Ishikawa (cell line): ENCODE measurements around the gene PLPPR5.

Experiments used
- CEBPB ChIP-seq: IDR thresholded peaks from 2 replicates; pipeline ENCODE4 v1.6.1; 2012
- CREB1 ChIP-seq: IDR thresholded peaks from 2 replicates; pipeline ENCODE4 v1.6.1; 2012; ENCODE audit warnings: low read depth
- EGR1 ChIP-seq: IDR thresholded peaks from 2 replicates; pipeline ENCODE4 v1.6.1; 2012
- EP300 ChIP-seq: IDR thresholded peaks from 2 replicates; pipeline ENCODE4 v1.6.1; 2012; ENCODE audit warnings: borderline replicate concordance
- FOXM1 ChIP-seq: IDR thresholded peaks from 2 replicates; pipeline ENCODE4 v1.6.1; 2012; ENCODE audit warnings: low read depth, borderline replicate concordance
- NFIC ChIP-seq: IDR thresholded peaks from 2 replicates; pipeline ENCODE4 v1.6.1; 2012
- RAD21 ChIP-seq: IDR thresholded peaks from 2 replicates; pipeline ENCODE4 v1.6.1; 2012; ENCODE audit warnings: low read depth
- TAF1 ChIP-seq: IDR thresholded peaks from 2 replicates; pipeline ENCODE4 v1.6.1; 2012; ENCODE audit warnings: low read depth, mild to moderate bottlenecking
- TCF12 ChIP-seq: IDR thresholded peaks from 2 replicates; pipeline ENCODE4 v1.6.1; 2012; ENCODE audit warnings: low read depth
- TEAD4 ChIP-seq: IDR thresholded peaks from 2 replicates; pipeline ENCODE4 v1.6.1; 2012
- YY1 ChIP-seq: IDR thresholded peaks from 2 replicates; pipeline ENCODE4 v1.6.1; 2012; ENCODE audit warnings: low read depth
- ZBTB7A ChIP-seq: IDR thresholded peaks from 2 replicates; pipeline ENCODE4 v1.6.1; 2012; ENCODE audit warnings: low read depth
- TF ChIP-seq, protein P1 (sequence below): IDR thresholded peaks from 2 replicates; pipeline ENCODE4 v1.6.1; 2012; ENCODE audit warnings: low read depth, mild to moderate bottlenecking
- TF ChIP-seq, protein P2 (sequence below): IDR thresholded peaks from 2 replicates; pipeline ENCODE4 v1.6.1; 2012
- TF ChIP-seq, protein P3 (sequence below): IDR thresholded peaks from 2 replicates; pipeline ENCODE4 v1.6.1; 2012

Gene PLPPR5

DNA sequence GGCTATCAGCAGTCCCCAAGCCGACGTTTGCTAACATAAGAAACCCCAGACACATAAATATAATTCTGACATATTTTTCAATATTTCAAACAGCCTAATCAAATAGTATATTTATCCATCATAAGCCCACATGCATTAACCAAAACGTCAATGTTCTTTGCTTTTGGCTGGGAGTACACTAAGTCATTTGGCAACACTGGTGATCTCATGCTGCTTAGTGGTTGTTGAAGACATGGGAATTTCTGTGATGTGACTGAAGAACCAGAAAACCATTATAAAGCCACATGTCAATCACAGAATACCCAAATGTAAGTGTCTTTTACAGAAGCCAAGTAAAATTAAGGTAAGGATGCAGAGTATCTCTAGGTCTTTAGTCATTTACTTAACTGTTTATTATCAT is 57.6 kb downstream of the PLPPR5 start:
- TF ChIP-seq TAF1 (no peak), CEBPB (no peak), ZBTB7A (no peak), FOXM1 (no peak), TEAD4 (no peak), EP300 (no peak), RAD21 (no peak), NFIC (no peak), CREB1 (no peak), YY1 (no peak), EGR1 (no peak), TCF12 (no peak)
- TF ChIP-seq, protein P1, sequence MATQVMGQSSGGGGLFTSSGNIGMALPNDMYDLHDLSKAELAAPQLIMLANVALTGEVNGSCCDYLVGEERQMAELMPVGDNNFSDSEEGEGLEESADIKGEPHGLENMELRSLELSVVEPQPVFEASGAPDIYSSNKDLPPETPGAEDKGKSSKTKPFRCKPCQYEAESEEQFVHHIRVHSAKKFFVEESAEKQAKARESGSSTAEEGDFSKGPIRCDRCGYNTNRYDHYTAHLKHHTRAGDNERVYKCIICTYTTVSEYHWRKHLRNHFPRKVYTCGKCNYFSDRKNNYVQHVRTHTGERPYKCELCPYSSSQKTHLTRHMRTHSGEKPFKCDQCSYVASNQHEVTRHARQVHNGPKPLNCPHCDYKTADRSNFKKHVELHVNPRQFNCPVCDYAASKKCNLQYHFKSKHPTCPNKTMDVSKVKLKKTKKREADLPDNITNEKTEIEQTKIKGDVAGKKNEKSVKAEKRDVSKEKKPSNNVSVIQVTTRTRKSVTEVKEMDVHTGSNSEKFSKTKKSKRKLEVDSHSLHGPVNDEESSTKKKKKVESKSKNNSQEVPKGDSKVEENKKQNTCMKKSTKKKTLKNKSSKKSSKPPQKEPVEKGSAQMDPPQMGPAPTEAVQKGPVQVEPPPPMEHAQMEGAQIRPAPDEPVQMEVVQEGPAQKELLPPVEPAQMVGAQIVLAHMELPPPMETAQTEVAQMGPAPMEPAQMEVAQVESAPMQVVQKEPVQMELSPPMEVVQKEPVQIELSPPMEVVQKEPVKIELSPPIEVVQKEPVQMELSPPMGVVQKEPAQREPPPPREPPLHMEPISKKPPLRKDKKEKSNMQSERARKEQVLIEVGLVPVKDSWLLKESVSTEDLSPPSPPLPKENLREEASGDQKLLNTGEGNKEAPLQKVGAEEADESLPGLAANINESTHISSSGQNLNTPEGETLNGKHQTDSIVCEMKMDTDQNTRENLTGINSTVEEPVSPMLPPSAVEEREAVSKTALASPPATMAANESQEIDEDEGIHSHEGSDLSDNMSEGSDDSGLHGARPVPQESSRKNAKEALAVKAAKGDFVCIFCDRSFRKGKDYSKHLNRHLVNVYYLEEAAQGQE = no peak
- TF ChIP-seq, protein P2, sequence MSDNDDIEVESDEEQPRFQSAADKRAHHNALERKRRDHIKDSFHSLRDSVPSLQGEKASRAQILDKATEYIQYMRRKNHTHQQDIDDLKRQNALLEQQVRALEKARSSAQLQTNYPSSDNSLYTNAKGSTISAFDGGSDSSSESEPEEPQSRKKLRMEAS = no peak
- TF ChIP-seq, protein P3, sequence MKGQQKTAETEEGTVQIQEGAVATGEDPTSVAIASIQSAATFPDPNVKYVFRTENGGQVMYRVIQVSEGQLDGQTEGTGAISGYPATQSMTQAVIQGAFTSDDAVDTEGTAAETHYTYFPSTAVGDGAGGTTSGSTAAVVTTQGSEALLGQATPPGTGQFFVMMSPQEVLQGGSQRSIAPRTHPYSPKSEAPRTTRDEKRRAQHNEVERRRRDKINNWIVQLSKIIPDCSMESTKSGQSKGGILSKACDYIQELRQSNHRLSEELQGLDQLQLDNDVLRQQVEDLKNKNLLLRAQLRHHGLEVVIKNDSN = no peak

DNA sequence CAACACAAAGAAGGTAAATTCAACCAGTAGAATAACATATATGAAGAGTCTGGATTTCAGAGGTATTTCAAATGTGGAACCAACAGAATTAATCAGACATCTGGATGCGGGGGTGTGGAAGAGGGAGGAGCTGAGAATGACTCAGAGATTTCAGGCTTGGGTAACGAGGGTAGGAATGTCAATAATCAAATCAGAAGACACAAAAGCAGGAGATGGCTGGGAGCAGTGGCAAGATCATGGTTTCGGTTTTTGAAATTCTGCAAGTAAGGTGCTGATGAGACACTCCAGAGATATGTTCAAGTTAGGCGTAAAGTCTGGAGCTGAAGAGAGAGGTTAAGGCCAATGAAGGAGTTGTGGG is 64.0 kb downstream of the PLPPR5 start:
- TF ChIP-seq TAF1 (no peak), YY1 (no peak), CEBPB (no peak), TCF12 (no peak)
- TF ChIP-seq, protein P2 = no peak

DNA sequence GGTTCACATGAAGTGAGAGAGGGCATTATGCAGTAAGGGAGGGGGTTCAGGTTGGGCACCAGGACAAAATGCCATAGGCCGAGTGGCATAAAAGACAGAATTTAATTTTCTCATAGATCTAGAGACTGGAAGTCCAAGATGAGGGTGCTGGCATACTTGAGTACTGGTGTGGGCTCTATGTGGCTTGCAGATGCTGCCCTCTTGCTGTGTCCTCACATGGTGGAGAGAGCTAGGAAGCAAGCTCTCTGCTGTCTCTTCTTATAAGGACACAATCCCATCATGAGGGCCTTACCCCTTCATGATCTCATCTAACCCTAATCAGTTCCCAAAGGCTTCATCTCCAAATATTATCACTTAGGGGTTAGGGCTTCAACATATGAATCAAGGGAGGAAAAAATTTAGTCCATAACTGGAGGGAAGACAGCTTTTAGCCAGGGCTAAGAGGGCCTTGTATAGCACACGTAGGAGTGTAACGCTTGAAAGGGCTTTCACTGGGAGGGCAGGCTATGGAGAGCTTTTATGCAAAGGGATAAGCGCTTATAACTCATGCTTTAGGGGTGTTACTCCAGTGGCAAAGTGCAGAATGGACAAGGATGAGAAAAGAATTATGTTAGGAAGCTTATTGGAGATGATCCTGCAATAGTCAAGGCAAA is 64.5 kb downstream of the PLPPR5 start:
- TF ChIP-seq ZBTB7A (no peak), YY1 (no peak), FOXM1 (no peak), EP300 (no peak), RAD21 (no peak), TAF1 (no peak), NFIC (no peak), TEAD4 (no peak), CEBPB (no peak), TCF12 (no peak), CREB1 (no peak), EGR1 (no peak)
- TF ChIP-seq, protein P3 = no peak
- TF ChIP-seq, protein P1 = no peak
- TF ChIP-seq, protein P2 = no peak

DNA sequence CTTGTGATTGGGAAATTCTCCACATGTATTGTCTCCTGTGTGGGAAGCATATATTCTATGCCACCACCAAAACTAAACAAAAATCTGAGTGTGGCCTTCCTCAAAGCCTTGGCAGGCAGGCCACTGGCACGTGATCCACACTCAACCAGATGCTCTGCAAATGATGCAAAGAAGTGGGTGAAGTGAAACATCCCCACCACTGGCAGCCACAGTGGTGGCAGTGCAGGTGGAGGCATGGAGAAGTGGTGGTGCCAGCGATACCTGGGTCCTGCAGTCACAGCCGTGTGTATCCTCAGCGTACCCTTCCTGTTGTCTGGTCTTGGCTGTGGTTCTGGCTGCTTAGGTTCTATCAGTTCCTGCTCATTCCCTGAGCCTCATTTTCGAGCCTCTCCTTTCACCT is 65.2 kb downstream of the PLPPR5 start:
- TF ChIP-seq CREB1 (no peak), FOXM1 (no peak), TEAD4 (no peak), RAD21 (no peak), YY1 (no peak), EGR1 (no peak), TCF12 (no peak), TAF1 (no peak), NFIC (no peak), ZBTB7A (no peak)
- TF ChIP-seq, protein P1 = no peak
- TF ChIP-seq, protein P3 = no peak
- TF ChIP-seq, protein P2 = no peak
